ENCODE measurements around the gene BABAM2.

GRCh38 chr2:27958711-27959378 is 68.3 kb downstream of the BABAM2 start:
- TF ChIP-seq POLR2A (IDR thresholded peaks at IDR 0.05) = no peak
- TF ChIP-seq, protein P1, sequence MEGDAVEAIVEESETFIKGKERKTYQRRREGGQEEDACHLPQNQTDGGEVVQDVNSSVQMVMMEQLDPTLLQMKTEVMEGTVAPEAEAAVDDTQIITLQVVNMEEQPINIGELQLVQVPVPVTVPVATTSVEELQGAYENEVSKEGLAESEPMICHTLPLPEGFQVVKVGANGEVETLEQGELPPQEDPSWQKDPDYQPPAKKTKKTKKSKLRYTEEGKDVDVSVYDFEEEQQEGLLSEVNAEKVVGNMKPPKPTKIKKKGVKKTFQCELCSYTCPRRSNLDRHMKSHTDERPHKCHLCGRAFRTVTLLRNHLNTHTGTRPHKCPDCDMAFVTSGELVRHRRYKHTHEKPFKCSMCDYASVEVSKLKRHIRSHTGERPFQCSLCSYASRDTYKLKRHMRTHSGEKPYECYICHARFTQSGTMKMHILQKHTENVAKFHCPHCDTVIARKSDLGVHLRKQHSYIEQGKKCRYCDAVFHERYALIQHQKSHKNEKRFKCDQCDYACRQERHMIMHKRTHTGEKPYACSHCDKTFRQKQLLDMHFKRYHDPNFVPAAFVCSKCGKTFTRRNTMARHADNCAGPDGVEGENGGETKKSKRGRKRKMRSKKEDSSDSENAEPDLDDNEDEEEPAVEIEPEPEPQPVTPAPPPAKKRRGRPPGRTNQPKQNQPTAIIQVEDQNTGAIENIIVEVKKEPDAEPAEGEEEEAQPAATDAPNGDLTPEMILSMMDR (IDR thresholded peaks at IDR 0.05) = no peak

All from thyroid gland (tissue), 4 donors.